Stimulated activated CD8-positive, alpha-beta memory T cell treated with anti-CD3 and anti-CD28 coated beads, Interleukin-7, amount 100 ng/mL, for 24 hours (primary cell): ENCODE data around the gene CAPN5.

ENCODE experiments used
- DNase-seq: peaks from one replicate; pipeline ENCODE4 v3.0.0-alpha.2; 2020; ENCODE audit warnings: low read depth

CAPN5 gene

GRCh38 chr11:77100166-77101042 is 33.6 kb downstream of the CAPN5 start:
- no peak for DNase-seq

- no peak for DNase-seq
Measured at GRCh38 chr11:77101043-77101537, 34.3 kb downstream of the CAPN5 start.

GRCh38 chr11:77102246-77103210 is 35.8 kb downstream of the CAPN5 start, which contains the start of gene OMP:
Gene OMP, plus strand, starts transcription at chr11:77102840. Its CDS starts 0 bp downstream, at chr11:77102840.
- no peak for DNase-seq

- DNase-seq = no peak
Measured at GRCh38 chr11:77103319-77103718, 36.5 kb downstream of the CAPN5 start.

GRCh38 chr11:77104727-77105126 is 38.0 kb downstream of the CAPN5 start:
- no peak for DNase-seq

- no peak for DNase-seq
Measured at GRCh38 chr11:77106321-77106720, 39.5 kb downstream of the CAPN5 start.

- no peak for DNase-seq
Measured at GRCh38 chr11:77106759-77107158, 40.0 kb downstream of the CAPN5 start.

GRCh38 chr11:77107950-77108349 is 41.2 kb downstream of the CAPN5 start:
- no peak for DNase-seq

GRCh38 chr11:77108436-77108835 is 41.7 kb downstream of the CAPN5 start:
- DNase-seq = no peak

GRCh38 chr11:77109236-77110019 is 42.7 kb downstream of the CAPN5 start:
- no peak for DNase-seq

- DNase-seq = no peak
Measured at GRCh38 chr11:77110836-77111235, 44.1 kb downstream of the CAPN5 start.

- DNase-seq = no peak
Measured at GRCh38 chr11:77111277-77111676, 44.5 kb downstream of the CAPN5 start.

GRCh38 chr11:77111946-77112345 is 45.2 kb downstream of the CAPN5 start:
- no peak for DNase-seq

GRCh38 chr11:77112641-77113381 is 46.0 kb downstream of the CAPN5 start:
- DNase-seq = no peak

GRCh38 chr11:77113382-77114088 is 46.8 kb downstream of the CAPN5 start:
- no peak for DNase-seq

GRCh38 chr11:77114089-77114463 is 47.3 kb downstream of the CAPN5 start:
- no peak for DNase-seq

GRCh38 chr11:77115181-77115611 is 48.4 kb downstream of the CAPN5 start:
- no peak for DNase-seq

GRCh38 chr11:77115956-77116355 is 49.2 kb downstream of the CAPN5 start:
- no peak for DNase-seq

GRCh38 chr11:77117492-77117891 is 50.7 kb downstream of the CAPN5 start:
- DNase-seq = no peak

- no peak for DNase-seq
Measured at GRCh38 chr11:77118086-77118485, 51.3 kb downstream of the CAPN5 start.
